Measurements from ENCODE around the gene CTDNEP1.
"Not testable (repeated sequence)": the region's sequence is repeated elsewhere in the genome, so short reads cannot be mapped to it uniquely, and the experiment has no call there.

CTDNEP1 gene

GRCh38 chr17:7248796-7249195 is 2.7 kb downstream of the CTDNEP1 start:
- DNase-seq (ENCODE audit: low spot score in 2 of 2) (no peak), ATAC-seq (ENCODE audit: low read depth) (no peak)
- peaks cover 26% of the 10 kb centered on the region for H3K4me1 Mint-ChIP-seq
- H3K9me3 Mint-ChIP-seq, result no peaks in the 10 kb centered on the region
- peak overlapping the region; percentile 99 for H3K27ac Mint-ChIP-seq
- peaks cover 19% of the 10 kb centered on the region for H3K36me3 Mint-ChIP-seq
- H3K27me3 Mint-ChIP-seq, result no peaks in the 10 kb centered on the region
- H3K4me3 Mint-ChIP-seq, result no peak overlapping the region

- DNase-seq (ENCODE audit: low spot score in 2 of 2) (no peak), ATAC-seq (ENCODE audit: low read depth) (no peak)
- Mint-ChIP-seq H3K36me3 (peaks cover 13% of the 10 kb centered on the region), H3K27ac (peak overlapping the region; percentile 11), H3K4me3 (no peak overlapping the region), H3K4me1 (peaks cover 23% of the 10 kb centered on the region), H3K27me3 (no peaks in the 10 kb centered on the region), H3K9me3 (no peaks in the 10 kb centered on the region)
Observed at GRCh38 chr17:7246779-7247178, 4.8 kb downstream of the CTDNEP1 start.

- DNase-seq (ENCODE audit: low spot score in 2 of 2); ATAC-seq (ENCODE audit: low read depth); H3K27me3 Mint-ChIP-seq; H3K9me3 Mint-ChIP-seq; H3K4me3 Mint-ChIP-seq: not testable (repeated sequence)
- Mint-ChIP-seq H3K27ac (peak overlapping the region; percentile 100), H3K36me3 (peaks cover 23% of the 10 kb centered on the region), H3K4me1 (peaks cover 33% of the 10 kb centered on the region)
Observed at GRCh38 chr17:7243838-7244237, 7.7 kb downstream of the CTDNEP1 start.

GRCh38 chr17:7243453-7243729 is 8.1 kb downstream of the CTDNEP1 start:
- ATAC-seq (ENCODE audit: low read depth), result no peak
- no peak for DNase-seq (ENCODE audit: low spot score in 2 of 2)
- Mint-ChIP-seq H3K4me3 (peak overlapping the region; percentile 100), H3K9me3 (no peaks in the 10 kb centered on the region), H3K4me1 (peaks cover 29% of the 10 kb centered on the region), H3K27ac (peak overlapping the region; percentile 100), H3K36me3 (peaks cover 23% of the 10 kb centered on the region), H3K27me3 (no peaks in the 10 kb centered on the region)

- peak overlapping the region; percentile 100 for H3K4me3 Mint-ChIP-seq
- H3K27me3 Mint-ChIP-seq, result no peaks in the 10 kb centered on the region
- peaks cover 29% of the 10 kb centered on the region for H3K4me1 Mint-ChIP-seq
- peak overlapping the region; percentile 100 for H3K27ac Mint-ChIP-seq
- H3K36me3 Mint-ChIP-seq, result peaks cover 24% of the 10 kb centered on the region
- ATAC-seq (ENCODE audit: low read depth), result peak; percentile 47
- H3K9me3 Mint-ChIP-seq, result no peaks in the 10 kb centered on the region
- peak; percentile 92 to 94 for DNase-seq (ENCODE audit: low spot score in 2 of 2)
Observed at GRCh38 chr17:7242717-7243452, 8.6 kb downstream of the CTDNEP1 start.

- Mint-ChIP-seq H3K36me3 (peaks cover 25% of the 10 kb centered on the region), H3K4me3 (peak within 1 kb of the TSS; percentile 100), H3K4me1 (peaks cover 31% of the 10 kb centered on the region), H3K9me3 (no peaks in the 10 kb centered on the region), H3K27ac (peak within 1 kb of the TSS; percentile 100), H3K27me3 (no peaks in the 10 kb centered on the region)
- DNase-seq (ENCODE audit: low spot score in 2 of 2) (peak; percentile 96 to 97), ATAC-seq (ENCODE audit: low read depth) (peak; percentile 25)
Observed at GRCh38 chr17:7241783-7242716, 9.5 kb downstream of the CTDNEP1 start, which contains the start of gene GABARAP. Gene GABARAP, minus strand, starts transcription at chr17:7242449. Its CDS starts 119 bp downstream, at chr17:7242330.

GRCh38 chr17:7241090-7241733 is 10.3 kb downstream of the CTDNEP1 start:
- H3K27ac Mint-ChIP-seq, result peak overlapping the region; percentile 100
- peaks cover 35% of the 10 kb centered on the region for H3K4me1 Mint-ChIP-seq
- peak overlapping the region; percentile 100 for H3K4me3 Mint-ChIP-seq
- no peaks in the 10 kb centered on the region for H3K27me3 Mint-ChIP-seq
- H3K36me3 Mint-ChIP-seq, result peaks cover 22% of the 10 kb centered on the region
- no peak for DNase-seq (ENCODE audit: low spot score in 2 of 2)
- no peak for ATAC-seq (ENCODE audit: low read depth)
- H3K9me3 Mint-ChIP-seq, result no peaks in the 10 kb centered on the region

- peak overlapping the region; percentile 100 for H3K27ac Mint-ChIP-seq
- no peaks in the 10 kb centered on the region for H3K9me3 Mint-ChIP-seq
- ATAC-seq (ENCODE audit: low read depth) (no peak), DNase-seq (ENCODE audit: low spot score in 2 of 2) (no peak)
- H3K4me3 Mint-ChIP-seq, result peak overlapping the region; percentile 100
- peaks cover 42% of the 10 kb centered on the region for H3K4me1 Mint-ChIP-seq
- H3K36me3 Mint-ChIP-seq, result peaks cover 22% of the 10 kb centered on the region
- H3K27me3 Mint-ChIP-seq, result no peaks in the 10 kb centered on the region
Observed at GRCh38 chr17:7240375-7240774, 11.2 kb downstream of the CTDNEP1 start.

- peak within 1 kb of the TSS; percentile 100 for H3K27ac Mint-ChIP-seq
- H3K9me3 Mint-ChIP-seq, result no peaks in the 10 kb centered on the region
- peak; percentile 60 for ATAC-seq (ENCODE audit: low read depth)
- peaks cover 23% of the 10 kb centered on the region for H3K36me3 Mint-ChIP-seq
- H3K27me3 Mint-ChIP-seq, result no peaks in the 10 kb centered on the region
- H3K4me1 Mint-ChIP-seq, result peaks cover 49% of the 10 kb centered on the region
- peak; percentile 80 to 87 for DNase-seq (ENCODE audit: low spot score in 2 of 2)
- peak within 1 kb of the TSS; percentile 100 for H3K4me3 Mint-ChIP-seq
Observed at GRCh38 chr17:7239091-7240027, 12.2 kb downstream of the CTDNEP1 start, which contains the start of gene PHF23. Gene PHF23, minus strand, starts transcription at chr17:7239457. Its CDS starts 178 bp downstream, at chr17:7239279.

- peak overlapping the region; percentile 100 for H3K27ac Mint-ChIP-seq
- H3K36me3 Mint-ChIP-seq, result peaks cover 23% of the 10 kb centered on the region
- no peaks in the 10 kb centered on the region for H3K9me3 Mint-ChIP-seq
- DNase-seq (ENCODE audit: low spot score in 2 of 2), result no peak
- H3K4me1 Mint-ChIP-seq, result peaks cover 53% of the 10 kb centered on the region
- ATAC-seq (ENCODE audit: low read depth), result no peak
- H3K27me3 Mint-ChIP-seq, result no peaks in the 10 kb centered on the region
- H3K4me3 Mint-ChIP-seq, result peak overlapping the region; percentile 100
Observed at GRCh38 chr17:7238420-7239090, 13.0 kb downstream of the CTDNEP1 start.

GRCh38 chr17:7237761-7238419 is 13.6 kb downstream of the CTDNEP1 start:
- ATAC-seq (ENCODE audit: low read depth), result peak; percentile 31

GRCh38 chr17:7237266-7237760 is 14.2 kb downstream of the CTDNEP1 start:
- no peak for DNase-seq (ENCODE audit: low spot score in 2 of 2)
- peak overlapping the region; percentile 100 for H3K4me3 Mint-ChIP-seq
- H3K27me3 Mint-ChIP-seq, result no peaks in the 10 kb centered on the region
- H3K9me3 Mint-ChIP-seq, result no peaks in the 10 kb centered on the region
- no peak for ATAC-seq (ENCODE audit: low read depth)
- peaks cover 54% of the 10 kb centered on the region for H3K4me1 Mint-ChIP-seq
- peaks cover 24% of the 10 kb centered on the region for H3K36me3 Mint-ChIP-seq
- peak overlapping the region; percentile 100 for H3K27ac Mint-ChIP-seq

More at GRCh38 chr17:7237761-7238419, 13.6 kb downstream of the CTDNEP1 start:
- peaks cover 24% of the 10 kb centered on the region for H3K36me3 Mint-ChIP-seq
- no peaks in the 10 kb centered on the region for H3K27me3 Mint-ChIP-seq
- DNase-seq (ENCODE audit: low spot score in 2 of 2), result peak; percentile 67 to 68
- peak overlapping the region; percentile 100 for H3K4me3 Mint-ChIP-seq
- H3K9me3 Mint-ChIP-seq, result no peaks in the 10 kb centered on the region
- H3K27ac Mint-ChIP-seq, result peak overlapping the region; percentile 100
- peaks cover 54% of the 10 kb centered on the region for H3K4me1 Mint-ChIP-seq
